Thyroid gland (tissue), 4 donors: Measurements from ENCODE around the gene ZMYND12.

ENCODE experiments used
- POLR2A ChIP-seq, 2 donors: fragments of 450-650 bp; IDR thresholded peaks; one replicate each; pipeline ENCODE4 v1.6.1; 2017; ENCODE audit warnings: antibody characterized with exemption in 2 of 2, mild to moderate bottlenecking in 2 of 2, moderate library complexity in 1 of 2
- TF ChIP-seq, protein P1 (sequence below), 6 experiments: fragments of 200-600 bp in 3 of 6; fragments of 450-650 bp in 3 of 6; sonication (generic) in 3 of 6; IDR thresholded peaks; one replicate each; pipeline ENCODE4 v1.5.1; 2016 to 2019; ENCODE audit warnings: antibody characterized with exemption in 6 of 6, mild to moderate bottlenecking in 2 of 6, inconsistent platforms in 1 of 6, moderate library complexity in 1 of 6

DNA sequence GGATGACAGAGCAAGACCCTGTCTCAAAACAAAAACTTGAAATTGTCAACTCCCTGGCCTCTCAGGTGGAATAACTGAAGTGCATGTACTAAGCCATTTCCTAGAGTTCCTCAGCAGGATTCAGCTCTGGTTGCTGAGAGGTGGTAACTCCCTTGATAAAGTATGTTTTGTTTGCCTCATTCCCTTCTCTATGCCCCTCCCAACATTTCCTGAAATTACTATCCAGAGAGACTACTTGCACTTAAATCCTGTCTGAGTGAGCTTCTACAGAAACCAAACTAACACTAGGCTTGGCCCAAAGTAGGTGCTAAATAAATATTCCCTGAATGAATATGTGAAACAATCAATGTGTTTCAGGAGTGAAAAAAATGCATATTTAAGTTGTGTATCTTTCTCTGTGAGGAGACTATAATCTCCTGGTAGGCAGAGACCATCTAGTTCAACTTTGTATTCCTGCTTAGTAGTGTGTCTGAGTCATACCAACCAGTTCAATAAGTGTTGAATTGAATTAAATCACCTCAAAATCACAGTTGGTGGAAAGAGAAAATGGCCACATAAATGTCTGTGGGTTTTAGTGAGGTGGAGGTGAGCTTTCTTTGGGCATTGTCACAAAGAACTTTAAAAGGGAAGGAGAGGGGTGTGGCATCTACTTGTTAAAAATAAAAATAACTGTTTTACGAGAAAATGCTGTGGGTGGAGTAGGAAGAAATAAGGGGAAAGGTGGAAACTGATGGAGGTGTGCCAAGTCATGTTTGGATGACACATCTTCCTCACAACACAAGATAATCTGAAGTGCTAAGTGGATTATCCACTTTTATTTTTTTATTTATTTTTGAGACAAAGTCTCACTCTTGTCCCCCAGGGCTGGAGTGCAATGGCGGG is 62.6 kb downstream of the ZMYND12 start:
- TF ChIP-seq, protein P1, sequence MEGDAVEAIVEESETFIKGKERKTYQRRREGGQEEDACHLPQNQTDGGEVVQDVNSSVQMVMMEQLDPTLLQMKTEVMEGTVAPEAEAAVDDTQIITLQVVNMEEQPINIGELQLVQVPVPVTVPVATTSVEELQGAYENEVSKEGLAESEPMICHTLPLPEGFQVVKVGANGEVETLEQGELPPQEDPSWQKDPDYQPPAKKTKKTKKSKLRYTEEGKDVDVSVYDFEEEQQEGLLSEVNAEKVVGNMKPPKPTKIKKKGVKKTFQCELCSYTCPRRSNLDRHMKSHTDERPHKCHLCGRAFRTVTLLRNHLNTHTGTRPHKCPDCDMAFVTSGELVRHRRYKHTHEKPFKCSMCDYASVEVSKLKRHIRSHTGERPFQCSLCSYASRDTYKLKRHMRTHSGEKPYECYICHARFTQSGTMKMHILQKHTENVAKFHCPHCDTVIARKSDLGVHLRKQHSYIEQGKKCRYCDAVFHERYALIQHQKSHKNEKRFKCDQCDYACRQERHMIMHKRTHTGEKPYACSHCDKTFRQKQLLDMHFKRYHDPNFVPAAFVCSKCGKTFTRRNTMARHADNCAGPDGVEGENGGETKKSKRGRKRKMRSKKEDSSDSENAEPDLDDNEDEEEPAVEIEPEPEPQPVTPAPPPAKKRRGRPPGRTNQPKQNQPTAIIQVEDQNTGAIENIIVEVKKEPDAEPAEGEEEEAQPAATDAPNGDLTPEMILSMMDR (IDR thresholded peaks at IDR 0.05): no peak
- no peak for TF ChIP-seq POLR2A (IDR thresholded peaks at IDR 0.05)
